SU-DHL-6 (cell line): ENCODE measurements around the gene PLXDC1.

Source experiments
- CTCF ChIP-seq: fragments of 200-600 bp; sonication (generic); IDR thresholded peaks from one replicate; pipeline ENCODE4 v1.5.1; 2017; ENCODE audit warnings: antibody characterized with exemption, mild to moderate bottlenecking, low read length, moderate library complexity; ENCODE audit not compliant: insufficient read depth, poor library complexity, severe bottlenecking
- EZH2phosphoT487 ChIP-seq: fragments of 200-600 bp; sonication (generic), shearing (Covaris generic); conservative IDR thresholded peaks from 2 replicates; pipeline ENCODE4 v1.6.1; 2018; ENCODE audit warnings: mild to moderate bottlenecking, antibody characterized with exemption, low read length, moderate library complexity, mixed read lengths

- TF ChIP-seq CTCF (no peak), EZH2phosphoT487 (no peak)
Measured at GRCh38 chr17:39100530-39100929, 50.9 kb downstream of the PLXDC1 start.
